Hepatocyte (in vitro differentiated cells): ENCODE results near the gene CDK13.

Source experiments
- CTCF ChIP-seq: fragments of 200-600 bp; sonication (generic); IDR thresholded peaks from 2 replicates; pipeline ENCODE4 v1.5.1; 2016; ENCODE audit warnings: antibody characterized with exemption, mild to moderate bottlenecking; ENCODE audit not compliant: poor library complexity
- EZH2 ChIP-seq: fragments of 200-600 bp; sonication (generic); IDR thresholded peaks from 2 replicates; pipeline ENCODE4 v1.6.1; 2016; ENCODE audit warnings: antibody characterized with exemption, mild to moderate bottlenecking, borderline replicate concordance

DNA sequence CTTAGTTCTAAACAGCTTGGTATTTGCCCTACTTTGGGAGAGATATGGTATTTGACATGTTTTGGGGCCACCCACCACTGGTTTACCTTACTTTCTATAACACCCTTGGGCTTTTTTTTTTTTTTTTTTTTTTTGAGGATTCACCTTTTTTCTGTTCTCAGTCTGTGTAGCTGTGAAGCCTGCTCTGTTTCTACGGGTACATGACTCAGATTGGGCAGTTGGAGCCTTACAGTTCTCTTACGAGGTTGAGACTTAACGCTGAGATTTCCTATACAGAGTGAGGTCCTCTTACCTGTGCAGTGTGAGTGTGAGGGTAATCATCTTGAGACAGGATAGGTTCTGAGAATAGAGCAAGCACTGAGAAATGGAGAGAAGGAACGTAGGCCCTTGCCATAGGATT, 77.5 kb downstream of the CDK13 start:
- no peak for TF ChIP-seq CTCF
- no peak for TF ChIP-seq EZH2
